ENCODE data around the gene ZNF132.
"Not testable (repeated sequence)": the region's sequence is repeated elsewhere in the genome, so short reads cannot be mapped to it uniquely, and the experiment has no call there.

DNA sequence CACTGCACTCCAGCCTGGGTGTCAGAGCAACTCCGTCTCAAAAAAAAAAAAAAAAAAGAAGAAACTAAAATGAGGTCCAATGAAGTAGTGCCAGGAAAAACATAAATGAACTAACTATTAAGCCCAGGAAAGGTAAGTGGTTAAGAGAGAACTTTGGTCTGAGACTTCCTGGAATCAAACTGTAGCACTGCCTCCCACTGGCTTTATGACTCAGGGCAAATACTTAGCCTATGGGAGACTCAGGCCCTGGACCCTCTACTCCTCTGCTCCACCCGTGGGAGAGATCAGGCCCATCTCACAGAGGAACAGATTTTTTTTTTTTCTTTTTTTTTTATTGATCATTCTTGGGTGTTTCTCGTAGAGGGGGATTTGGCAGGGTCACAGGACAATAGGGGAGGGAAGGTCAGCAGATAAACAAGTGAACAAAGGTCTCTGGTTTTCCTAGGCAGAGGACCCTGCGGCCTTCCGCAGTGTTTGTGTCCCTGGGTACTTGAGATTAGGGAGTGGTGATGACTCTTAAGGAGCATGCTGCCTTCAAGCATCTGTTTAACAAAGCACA, 36.0 kb downstream of the ZNF132 start:
- TF ChIP-seq FOXM1 (IDR thresholded peaks at IDR 0.05; ENCODE audit: borderline replicate concordance); SP1 (IDR thresholded peaks at IDR 0.05); NFRKB (IDR thresholded peaks at IDR 0.05); LEF1 (IDR thresholded peaks at IDR 0.05; ENCODE audit: borderline replicate concordance); BHLHE40 (IDR thresholded peaks at IDR 0.05; ENCODE audit: borderline replicate concordance); SUZ12 (IDR thresholded peaks at IDR 0.05); L3MBTL2 (conservative IDR thresholded peaks at IDR 0.05); ELF4 (IDR thresholded peaks at IDR 0.05); HDGF (IDR thresholded peaks at IDR 0.05; ENCODE audit: borderline replicate concordance); FOXK2 (IDR thresholded peaks at IDR 0.05); TARDBP (IDR thresholded peaks at IDR 0.05): not testable (repeated sequence)
- TF ChIP-seq, protein P1, sequence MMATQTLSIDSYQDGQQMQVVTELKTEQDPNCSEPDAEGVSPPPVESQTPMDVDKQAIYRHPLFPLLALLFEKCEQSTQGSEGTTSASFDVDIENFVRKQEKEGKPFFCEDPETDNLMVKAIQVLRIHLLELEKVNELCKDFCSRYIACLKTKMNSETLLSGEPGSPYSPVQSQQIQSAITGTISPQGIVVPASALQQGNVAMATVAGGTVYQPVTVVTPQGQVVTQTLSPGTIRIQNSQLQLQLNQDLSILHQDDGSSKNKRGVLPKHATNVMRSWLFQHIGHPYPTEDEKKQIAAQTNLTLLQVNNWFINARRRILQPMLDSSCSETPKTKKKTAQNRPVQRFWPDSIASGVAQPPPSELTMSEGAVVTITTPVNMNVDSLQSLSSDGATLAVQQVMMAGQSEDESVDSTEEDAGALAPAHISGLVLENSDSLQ (IDR thresholded peaks at IDR 0.05) = not testable (repeated sequence)
